GM18858 (cell line): ENCODE data around the gene JAKMIP1.

Source experiments
- ATAC-seq: cut with Tn5 transposase; IDR thresholded peaks from one replicate; pipeline ENCODE4 v1.9.1; 2021; ENCODE audit not compliant: unreplicated experiment

The JAKMIP1 gene

GRCh38 chr4:6200011-6200921, at the start of gene JAKMIP1:
Gene JAKMIP1, minus strand, starts transcription at chr4:6200549. Its CDS starts 87,699 bp downstream, at chr4:6112850.
- peak; percentile 77 for ATAC-seq

- no peak for ATAC-seq
Measured at GRCh38 chr4:6248394-6248793, 48.0 kb upstream of the JAKMIP1 start.

- ATAC-seq = no peak
Measured at GRCh38 chr4:6246170-6246634, 45.9 kb upstream of the JAKMIP1 start.

GRCh38 chr4:6245246-6246169, 45.2 kb upstream of the JAKMIP1 start:
- ATAC-seq = no peak

GRCh38 chr4:6242271-6243029, 42.1 kb upstream of the JAKMIP1 start:
- no peak for ATAC-seq

GRCh38 chr4:6241062-6241845, 40.9 kb upstream of the JAKMIP1 start:
- no peak for ATAC-seq

- no peak for ATAC-seq
Measured at GRCh38 chr4:6239968-6240367, 39.6 kb upstream of the JAKMIP1 start.

GRCh38 chr4:6239486-6239885, 39.1 kb upstream of the JAKMIP1 start:
- ATAC-seq = no peak

- no peak for ATAC-seq
Measured at GRCh38 chr4:6236816-6237390, 36.6 kb upstream of the JAKMIP1 start.

GRCh38 chr4:6235901-6236640, 35.7 kb upstream of the JAKMIP1 start:
- no peak for ATAC-seq

GRCh38 chr4:6235012-6235411, 34.7 kb upstream of the JAKMIP1 start:
- no peak for ATAC-seq

- ATAC-seq = no peak
Measured at GRCh38 chr4:6233929-6234328, 33.6 kb upstream of the JAKMIP1 start.

- ATAC-seq = no peak
Measured at GRCh38 chr4:6232836-6233785, 32.8 kb upstream of the JAKMIP1 start.

GRCh38 chr4:6231663-6232165, 31.4 kb upstream of the JAKMIP1 start:
- no peak for ATAC-seq

GRCh38 chr4:6230827-6231662, 30.7 kb upstream of the JAKMIP1 start:
- ATAC-seq = no peak

GRCh38 chr4:6230502-6230785, 30.1 kb upstream of the JAKMIP1 start:
- no peak for ATAC-seq
